Activated CD4-positive, alpha-beta T cell treated with anti-CD3 and anti-CD28 coated beads for 36 hours (primary cell): ENCODE measurements around the gene NXNL1. TPM values are rescaled to one million over a fixed set of nuclear protein-coding genes. Genes with fewer than 3 reads are reported as not detected.
A peak's percentile ranks its signal among the peaks of the same experiment; 100 is the strongest.

Experiments used
- ATAC-seq: fragments of 200-7000 bp; cut with Tn5 transposase; one replicate; pipeline ENCODE4 v1.10.0; 2021; ENCODE audit warnings: mild to moderate bottlenecking, moderate library complexity
- CTCF ChIA-PET: fragments of 350-600 bp; sonication (Branson Sonifier 250); formaldehyde crosslinking; loops from one replicate; lab custom pipeline; 2021; ENCODE audit warnings: antibody characterized with exemption; lab: Charles Lee
- POLR2A ChIA-PET: fragments of 350-600 bp; sonication (Branson Sonifier 250); formaldehyde crosslinking; loops from one replicate; lab custom pipeline; 2021; ENCODE audit warnings: antibody characterized with exemption, inconsistent platforms; lab: Charles Lee
- DNase-seq: peaks from one replicate; pipeline ENCODE4 v3.0.0-alpha.2; 2020
- H3K27ac Mint-ChIP-seq: one replicate; pipeline ENCODE4 v1.8.0; 2021; ENCODE audit warnings: mixed read lengths
- H3K27me3 Mint-ChIP-seq: one replicate; pipeline ENCODE4 v1.8.0; 2021; ENCODE audit warnings: mixed read lengths
- H3K36me3 Mint-ChIP-seq: one replicate; pipeline ENCODE4 v1.8.0; 2021; ENCODE audit warnings: low read depth, mixed read lengths
- H3K4me1 Mint-ChIP-seq: one replicate; pipeline ENCODE4 v1.8.0; 2021; ENCODE audit warnings: mixed read lengths
- H3K4me3 Mint-ChIP-seq: one replicate; pipeline ENCODE4 v1.8.0; 2021; ENCODE audit warnings: mild to moderate bottlenecking, moderate library complexity, mixed read lengths
- H3K9me3 Mint-ChIP-seq: one replicate; pipeline ENCODE4 v1.8.0; 2021; ENCODE audit warnings: low read depth, mixed read lengths
- intact Hi-C, 2 experiments: fragments of 100-400 bp; cut with DNase I in 1 of 2; cut with micrococcal nuclease in 1 of 2; formaldehyde crosslinking; loops; one replicate each; pipeline versions ENCODE4 v1.14.2 to v1.15.1; 2022 to 2024; cut with DNase I, micrococcal nuclease
- total RNA-seq, 2 experiments: library from RNA; stranded (reverse); gene quantifications; one replicate each; pipeline ENCODE4 v1.2.3, GENCODE V29; 2021

Gene NXNL1
- total RNA-seq, 2 experiments from 2014 or later, result not detected

DNA sequence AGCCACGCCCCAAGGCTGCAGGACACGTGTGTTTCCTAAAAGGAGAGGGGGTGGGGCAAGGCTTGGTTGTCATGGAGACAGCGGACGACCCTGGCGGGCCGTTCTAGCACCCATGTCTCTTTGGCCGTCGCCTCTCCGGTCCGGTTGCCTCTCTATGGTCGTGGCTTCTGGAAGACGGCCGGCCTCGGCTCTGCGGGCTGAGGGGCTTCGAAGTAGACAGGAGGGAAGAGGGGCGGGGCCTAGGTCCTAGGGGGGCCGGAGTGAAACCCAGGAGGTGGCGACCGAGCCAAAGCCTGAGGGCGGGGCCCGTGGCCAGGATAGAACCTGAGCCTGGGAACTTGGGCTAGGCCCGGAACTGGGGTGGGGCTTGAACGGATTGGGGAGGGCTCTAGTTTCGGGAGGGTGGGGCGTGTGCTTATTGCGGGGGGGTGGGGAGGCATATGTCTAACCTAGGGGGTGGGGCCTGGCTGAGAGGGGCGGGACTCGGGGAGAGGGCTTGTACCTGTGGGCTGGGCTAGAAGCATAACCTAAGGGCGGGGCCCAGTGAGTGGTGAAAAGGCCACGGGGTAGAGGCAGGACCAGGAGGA, 8.8 kb upstream of the NXNL1 start:
- ChIA-PET CTCF (interaction anchor here (0.7 to 2.6 kb wide), 4 partner anchors 18 to 79 kb away, joined by 3 to 9 read pairs (median 4); partner anchors contain the start of gene BST2), POLR2A (interaction anchor here (0.5 kb wide), 1 partner anchor 41 kb away, joined by 6 read pairs; no protein-coding TSS in a partner anchor)
- ATAC-seq, result peak; percentile 87
- Mint-ChIP-seq H3K36me3 (no peaks in the 10 kb centered on the region), H3K27ac (peak overlapping the region; percentile 91), H3K4me1 (peaks cover 25% of the 10 kb centered on the region), H3K27me3 (no peaks in the 10 kb centered on the region), H3K4me3 (peak overlapping the region; percentile 86), H3K9me3 (no peaks in the 10 kb centered on the region)
- peak; percentile 95 for DNase-seq
- intact Hi-C loops, result loop anchor here (1.0 to 5.0 kb wide), 16 partner anchors 16 to 394 kb away; partner anchors contain the start of genes BABAM1 (in 1 of the 2), CCDC194 (in 1 of the 2), COLGALT1 (in 1 of the 2) and DDA1 (in 1 of the 2)

- Mint-ChIP-seq H3K4me1 (peaks cover 25% of the 10 kb centered on the region), H3K9me3 (no peaks in the 10 kb centered on the region), H3K36me3 (no peaks in the 10 kb centered on the region), H3K27ac (peak overlapping the region; percentile 29), H3K27me3 (no peaks in the 10 kb centered on the region), H3K4me3 (peak overlapping the region; percentile 86)
- DNase-seq (no peak), ATAC-seq (no peak)
- CTCF ChIA-PET, result interaction anchor here (0.7 to 0.9 kb wide), 3 partner anchors 17 to 80 kb away, joined by 3 to 4 read pairs (median 3); partner anchors contain the start of gene BST2
- POLR2A ChIA-PET, result interaction anchor here (0.5 kb wide), 1 partner anchor 42 kb away, joined by 6 read pairs; no protein-coding TSS in a partner anchor
- intact Hi-C loops, result loop anchor here (5.0 kb wide), 3 partner anchors 77 to 177 kb away; partner anchors contain the start of genes CCDC194 (in 1 of the 2) and GTPBP3 (in 1 of the 2)
These were observed 8.4 kb upstream of the NXNL1 start for GRCh38 chr19:17469092-17469480.

GRCh38 chr19:17468302-17469091, 7.8 kb upstream of the NXNL1 start:
- intact Hi-C loops, result loop anchor here (5.0 kb wide), 3 partner anchors 76 to 176 kb away; partner anchors contain the start of genes CCDC194 (in 1 of the 2) and GTPBP3 (in 1 of the 2)
- peaks cover 25% of the 10 kb centered on the region for H3K4me1 Mint-ChIP-seq

GRCh38 chr19:17467471-17468301, 7.0 kb upstream of the NXNL1 start:
- intact Hi-C loops, result loop anchor here (2.0 to 5.0 kb wide), 4 partner anchors 15 to 175 kb away; partner anchors contain the start of genes CCDC194 (in 1 of the 2) and GTPBP3 (in 1 of the 2)
- Mint-ChIP-seq H3K4me3 (no peak overlapping the region), H3K4me1 (peaks cover 18% of the 10 kb centered on the region), H3K27me3 (no peaks in the 10 kb centered on the region), H3K27ac (no peak overlapping the region), H3K9me3 (no peaks in the 10 kb centered on the region), H3K36me3 (no peaks in the 10 kb centered on the region)
- DNase-seq (no peak), ATAC-seq (no peak)
- POLR2A ChIA-PET, result no interaction called here
- CTCF ChIA-PET, result interaction anchor here (0.6 to 0.8 kb wide), 2 partner anchors 33 to 291 kb away, joined by 3 read pairs; no protein-coding TSS in a partner anchor

More at GRCh38 chr19:17468302-17469091, 7.8 kb upstream of the NXNL1 start:
- Mint-ChIP-seq H3K27ac (no peak overlapping the region), H3K36me3 (no peaks in the 10 kb centered on the region), H3K27me3 (no peaks in the 10 kb centered on the region), H3K9me3 (no peaks in the 10 kb centered on the region), H3K4me3 (peak overlapping the region; percentile 86)
- ChIA-PET POLR2A (no interaction called here), CTCF (interaction anchor here (0.7 to 0.9 kb wide), 4 partner anchors 17 to 81 kb away, joined by 3 to 4 read pairs (median 3); partner anchors contain the start of gene BST2)
- no peak for ATAC-seq
- DNase-seq, result no peak

DNA sequence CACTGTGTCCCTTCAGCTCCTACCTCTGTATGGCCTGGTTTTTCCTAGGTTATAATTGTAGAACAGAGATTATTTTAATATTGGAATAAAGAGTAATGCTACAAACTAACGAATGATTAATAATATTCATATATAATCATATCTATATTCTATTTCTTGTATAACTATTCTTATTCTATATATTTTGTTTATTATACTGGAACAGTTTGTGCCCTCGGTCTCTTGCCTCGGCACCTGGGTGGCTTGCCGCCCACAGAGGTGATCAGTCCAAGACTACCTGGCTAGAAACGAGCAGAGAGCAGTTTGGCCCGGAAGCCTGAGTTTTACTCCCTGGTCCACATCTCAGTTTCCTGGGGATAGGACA, 5.7 kb upstream of the NXNL1 start:
- peaks cover 18% of the 10 kb centered on the region for H3K4me1 Mint-ChIP-seq
- H3K4me3 Mint-ChIP-seq, result no peak overlapping the region
- no peaks in the 10 kb centered on the region for H3K36me3 Mint-ChIP-seq
- no peaks in the 10 kb centered on the region for H3K27me3 Mint-ChIP-seq
- no peak for ATAC-seq
- DNase-seq, result no peak
- no peak overlapping the region for H3K27ac Mint-ChIP-seq
- intact Hi-C loops, result loop anchor here (1.0 to 5.0 kb wide), 9 partner anchors 13 to 205 kb away; partner anchors contain the start of genes CCDC194 (in 1 of the 2) and GTPBP3 (in 1 of the 2)
- ChIA-PET CTCF (interaction anchor here (0.6 to 2.7 kb wide), 13 partner anchors 10 to 139 kb away, joined by 3 to 9 read pairs (median 4); no protein-coding TSS in a partner anchor), POLR2A (no interaction called here)
- H3K9me3 Mint-ChIP-seq, result no peaks in the 10 kb centered on the region

DNA sequence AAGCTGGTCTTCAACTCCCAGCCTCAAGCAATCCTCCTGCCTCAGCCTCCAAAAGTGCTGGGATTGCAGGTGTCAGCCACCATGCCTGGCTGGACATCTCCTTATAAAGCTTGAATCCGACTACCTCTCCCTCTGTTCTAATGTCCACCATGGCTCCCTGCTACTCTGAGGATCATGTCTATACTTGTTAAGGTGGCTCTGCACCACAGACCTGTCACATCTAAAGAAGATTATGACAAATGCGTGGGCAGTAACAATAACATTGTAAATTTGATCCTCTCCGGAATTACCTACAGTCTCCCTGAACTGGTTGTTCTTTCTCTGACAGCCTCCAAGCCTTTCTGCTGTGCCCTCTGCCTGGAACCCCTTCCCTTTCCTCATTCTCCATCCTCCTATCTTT, 1.8 kb downstream of the NXNL1 start:
- no peak for ATAC-seq
- CTCF ChIA-PET, result interaction anchor here (0.6 to 0.8 kb wide), 3 partner anchors 14 to 706 kb away, joined by 3 read pairs; no protein-coding TSS in a partner anchor

DNA sequence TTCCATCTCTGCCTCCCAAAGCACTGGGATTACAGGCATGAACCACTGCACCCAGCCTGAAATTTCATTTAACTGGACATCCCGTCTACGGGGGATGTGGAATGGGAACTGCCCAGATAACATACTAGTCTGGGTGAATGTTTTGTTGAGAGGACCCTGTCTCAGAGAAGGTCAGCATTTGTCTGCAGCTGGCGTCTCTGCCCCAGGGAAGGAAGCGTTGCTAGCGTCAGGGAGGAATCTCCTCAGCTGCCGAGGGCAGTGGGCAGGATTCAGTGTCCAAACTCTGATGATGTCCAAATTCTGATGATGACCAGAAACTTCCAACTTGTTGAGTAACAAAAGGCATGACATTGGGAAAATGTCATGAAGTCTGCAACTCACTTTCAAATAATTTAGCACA, 3.1 kb downstream of the NXNL1 start:
- ATAC-seq, result no peak
- peaks cover 33% of the 10 kb centered on the region for H3K27me3 Mint-ChIP-seq
- intact Hi-C loops, result no loop called here
- no peak for DNase-seq
- H3K36me3 Mint-ChIP-seq, result no peaks in the 10 kb centered on the region
- H3K4me1 Mint-ChIP-seq, result peaks cover 5% of the 10 kb centered on the region
- no peaks in the 10 kb centered on the region for H3K9me3 Mint-ChIP-seq
- POLR2A ChIA-PET, result no interaction called here
- CTCF ChIA-PET, result interaction anchor here (0.8 kb wide), 1 partner anchor 31 kb away, joined by 3 read pairs; no protein-coding TSS in a partner anchor
- H3K27ac Mint-ChIP-seq, result no peak overlapping the region
- H3K4me3 Mint-ChIP-seq, result no peak overlapping the region

More for the DNA sequence above, 1.8 kb downstream of the NXNL1 start:
- Mint-ChIP-seq H3K27ac (no peak overlapping the region), H3K4me1 (peaks cover 5% of the 10 kb centered on the region), H3K36me3 (no peaks in the 10 kb centered on the region), H3K27me3 (peaks cover 27% of the 10 kb centered on the region), H3K9me3 (no peaks in the 10 kb centered on the region), H3K4me3 (no peak overlapping the region)
- intact Hi-C loops, result no loop called here
- POLR2A ChIA-PET, result no interaction called here
- no peak for DNase-seq

DNA sequence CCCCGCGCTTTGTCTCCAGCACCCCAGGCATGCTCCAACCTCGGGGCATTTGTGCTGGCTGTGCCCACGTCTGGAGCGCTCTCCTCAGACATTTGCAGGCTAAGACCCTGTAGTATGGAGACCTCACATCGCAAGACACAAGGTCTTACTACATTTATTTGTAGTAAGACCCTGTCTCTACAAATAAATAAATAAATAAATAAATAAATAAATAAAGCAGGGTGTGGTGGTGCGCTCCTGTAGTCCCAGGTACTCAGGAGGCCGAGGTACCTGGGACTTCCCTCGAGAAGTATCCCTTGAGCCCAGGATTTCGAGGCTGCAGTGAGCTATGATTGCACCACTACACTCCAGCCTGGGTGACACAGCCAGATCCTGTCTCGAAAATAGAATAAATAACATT, 4.6 kb downstream of the NXNL1 start:
- H3K4me1 Mint-ChIP-seq, result peaks cover 6% of the 10 kb centered on the region
- no peaks in the 10 kb centered on the region for H3K36me3 Mint-ChIP-seq
- intact Hi-C loops, result no loop called here
- no peak for DNase-seq
- ChIA-PET CTCF (interaction anchor here (0.9 kb wide), 1 partner anchor 10 kb away, joined by 3 read pairs; no protein-coding TSS in a partner anchor), POLR2A (no interaction called here)
- H3K4me3 Mint-ChIP-seq, result no peak overlapping the region
- H3K9me3 Mint-ChIP-seq, result no peaks in the 10 kb centered on the region
- H3K27ac Mint-ChIP-seq, result no peak overlapping the region
- no peak for ATAC-seq
- H3K27me3 Mint-ChIP-seq, result peaks cover 33% of the 10 kb centered on the region

- peaks cover 12% of the 10 kb centered on the region for H3K4me1 Mint-ChIP-seq
- no peak for ATAC-seq
These were observed 5.2 kb downstream of the NXNL1 start for GRCh38 chr19:17455308-17456123.

More at GRCh38 chr19:17455308-17456123, 5.2 kb downstream of the NXNL1 start:
- Mint-ChIP-seq H3K9me3 (no peaks in the 10 kb centered on the region), H3K27me3 (peaks cover 33% of the 10 kb centered on the region), H3K27ac (no peak overlapping the region), H3K36me3 (no peaks in the 10 kb centered on the region), H3K4me3 (no peak overlapping the region)
- no peak for DNase-seq
- intact Hi-C loops, result no loop called here
- ChIA-PET CTCF (interaction anchor here (0.5 to 1.6 kb wide), 2 partner anchors 14 to 366 kb away, joined by 3 to 6 read pairs; partner anchors contain the start of gene INSL3), POLR2A (no interaction called here)
